HG02642 (cell line): Measurements from ENCODE around the gene PPM1M.
A peak's percentile ranks its signal among the peaks of the same experiment; 100 is the strongest.

Experiments
- ATAC-seq: cut with Tn5 transposase; IDR thresholded peaks from one replicate; pipeline ENCODE4 v1.9.1; 2021; ENCODE audit warnings: mild to moderate bottlenecking; ENCODE audit not compliant: unreplicated experiment, poor library complexity

The PPM1M gene

DNA sequence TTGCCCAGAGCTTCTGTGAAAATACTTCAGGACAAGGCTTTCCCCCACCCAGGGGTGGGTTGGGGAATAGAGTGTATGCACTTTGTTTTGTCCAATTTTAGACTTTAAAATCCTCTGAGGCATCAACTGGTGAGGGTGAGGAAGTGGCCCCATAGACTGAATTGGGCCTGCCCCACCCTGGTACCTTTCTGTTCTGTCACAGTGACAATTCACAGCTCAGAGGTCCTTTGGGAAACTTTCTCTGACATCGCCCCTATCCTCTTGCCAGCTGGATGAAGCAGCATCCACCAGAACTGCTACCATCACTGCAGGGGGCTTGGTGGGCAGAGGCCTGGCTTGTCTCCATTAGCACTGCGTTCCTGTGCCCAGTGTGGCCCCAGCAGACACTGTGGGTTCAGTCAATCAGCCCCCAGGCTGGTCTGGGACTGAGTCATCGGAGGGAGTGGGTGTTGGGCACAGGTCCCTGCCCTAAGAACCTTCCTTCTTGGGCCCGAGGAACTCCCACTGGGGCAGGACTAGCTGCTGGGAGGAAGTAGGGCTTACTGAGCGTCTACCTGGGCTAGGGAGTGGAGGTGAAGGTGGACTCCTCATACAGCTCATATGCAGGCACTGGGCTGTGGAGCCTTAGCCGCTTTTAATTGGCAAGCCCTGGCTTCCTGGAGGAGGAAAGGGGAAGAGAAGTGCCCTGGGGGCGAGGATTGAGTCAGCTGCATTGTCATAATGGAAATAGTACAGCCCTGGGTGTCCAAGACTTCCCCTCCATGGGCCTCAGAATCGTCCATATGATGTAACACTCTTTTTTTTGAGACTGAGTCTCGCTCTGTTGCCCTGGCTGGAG is 1.5 kb upstream of the PPM1M start:
- ATAC-seq = peak; percentile 34

- ATAC-seq = no peak
Measured at GRCh38 chr3:52246264-52246620, 683 bp downstream of the PPM1M start.

DNA sequence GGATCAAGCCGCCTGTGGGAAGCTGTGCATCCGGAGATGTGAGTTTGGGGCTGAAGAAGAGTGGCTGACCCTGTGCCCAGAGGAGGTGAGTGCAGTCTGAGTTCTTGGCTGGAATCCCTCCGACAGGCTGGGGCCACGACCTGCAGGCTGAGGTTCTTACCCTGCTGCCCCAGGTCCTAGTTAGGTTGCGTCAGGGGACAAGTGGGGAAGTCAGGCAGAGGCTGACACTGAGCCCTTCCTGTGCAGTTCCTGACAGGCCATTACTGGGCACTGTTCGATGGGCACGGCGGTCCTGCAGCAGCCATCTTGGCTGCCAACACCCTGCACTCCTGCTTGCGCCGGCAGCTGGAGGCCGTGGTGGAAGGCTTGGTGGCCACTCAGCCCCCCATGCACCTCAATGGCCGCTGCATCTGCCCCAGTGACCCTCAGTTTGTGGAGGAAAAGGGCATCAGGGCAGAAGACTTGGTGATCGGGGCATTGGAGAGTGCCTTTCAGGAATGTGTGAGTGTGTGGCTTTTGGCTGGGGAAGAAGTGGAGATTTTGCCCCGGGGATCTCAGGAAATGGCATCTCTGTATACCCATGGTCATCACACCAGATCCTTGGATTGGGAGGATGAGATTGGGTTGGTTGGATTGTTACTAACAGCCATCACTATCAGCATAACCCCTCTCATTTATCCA is 1.3 kb downstream of the PPM1M start:
- ATAC-seq = no peak

- no peak for ATAC-seq
Measured at GRCh38 chr3:52247409-52248164, 2.0 kb downstream of the PPM1M start.

- no peak for ATAC-seq
Measured at GRCh38 chr3:52248165-52248541, 2.6 kb downstream of the PPM1M start.

- ATAC-seq = no peak
Measured at GRCh38 chr3:52248816-52249547, 3.4 kb downstream of the PPM1M start.

- no peak for ATAC-seq
Measured at GRCh38 chr3:52249683-52250082, 4.1 kb downstream of the PPM1M start.

GRCh38 chr3:52250122-52250521 is 4.6 kb downstream of the PPM1M start:
- no peak for ATAC-seq

GRCh38 chr3:52253314-52254304 is 8.1 kb downstream of the PPM1M start:
- ATAC-seq = peak; percentile 89

GRCh38 chr3:52254608-52255007 is 9.0 kb downstream of the PPM1M start:
- ATAC-seq = no peak

DNA sequence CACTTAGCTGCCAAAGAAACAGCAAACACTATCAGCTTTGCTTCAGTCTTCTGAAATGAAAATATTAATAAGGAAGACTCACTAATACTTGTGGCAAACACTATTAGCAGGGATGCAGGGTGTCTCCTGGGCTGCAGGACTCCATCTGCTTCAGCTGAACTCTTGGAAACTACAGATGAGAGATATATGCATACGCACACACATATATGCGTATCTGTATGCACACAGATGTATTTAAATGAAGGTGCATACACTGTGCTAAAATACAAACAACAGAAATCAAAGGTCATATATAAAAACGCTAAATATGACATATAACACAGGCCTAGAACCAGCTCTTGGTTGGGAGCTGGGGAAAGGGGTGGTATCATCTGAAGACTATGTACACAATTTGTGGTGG is 10.6 kb downstream of the PPM1M start:
- ATAC-seq = no peak

DNA sequence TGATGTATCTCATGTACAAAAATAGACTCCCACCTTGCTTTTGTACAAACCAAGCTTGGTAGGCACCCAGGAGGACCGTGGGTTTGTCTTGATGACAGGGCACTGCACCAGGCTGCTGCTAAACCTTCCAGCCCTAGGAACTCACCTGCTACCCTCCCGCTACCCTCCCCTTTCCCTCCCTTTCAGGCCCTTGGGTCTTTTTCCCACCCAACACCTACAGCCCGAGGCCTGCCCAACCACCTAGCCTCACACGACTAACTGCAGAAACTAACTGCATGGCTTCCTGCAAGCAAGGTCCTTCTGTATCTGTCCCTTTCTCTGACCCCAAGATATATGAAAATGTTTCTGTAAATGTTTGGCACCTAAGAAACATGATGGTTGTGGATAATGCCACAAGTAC is 11.1 kb downstream of the PPM1M start:
- ATAC-seq = no peak

DNA sequence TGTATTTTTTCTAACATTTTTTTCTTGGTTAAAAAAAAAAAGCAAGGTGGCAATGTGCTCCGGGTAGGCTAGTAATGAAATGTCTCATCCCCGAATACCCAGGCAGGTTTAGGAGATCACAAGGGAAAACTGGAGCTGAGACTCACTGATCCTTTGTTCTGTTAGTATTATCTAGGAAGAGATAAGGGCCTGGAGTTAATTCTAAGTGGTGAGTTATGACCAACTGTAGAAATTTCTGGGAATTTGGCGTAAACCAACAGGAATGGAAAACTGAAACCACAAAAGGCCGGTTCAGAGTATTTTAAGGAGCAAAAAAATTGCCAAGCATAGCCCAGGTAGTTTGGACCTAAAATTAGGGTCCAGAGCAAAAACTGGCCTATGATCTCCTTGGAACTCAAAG is 12.4 kb downstream of the PPM1M start:
- ATAC-seq = no peak

GRCh38 chr3:52259035-52259434 is 13.5 kb downstream of the PPM1M start:
- ATAC-seq = no peak

DNA sequence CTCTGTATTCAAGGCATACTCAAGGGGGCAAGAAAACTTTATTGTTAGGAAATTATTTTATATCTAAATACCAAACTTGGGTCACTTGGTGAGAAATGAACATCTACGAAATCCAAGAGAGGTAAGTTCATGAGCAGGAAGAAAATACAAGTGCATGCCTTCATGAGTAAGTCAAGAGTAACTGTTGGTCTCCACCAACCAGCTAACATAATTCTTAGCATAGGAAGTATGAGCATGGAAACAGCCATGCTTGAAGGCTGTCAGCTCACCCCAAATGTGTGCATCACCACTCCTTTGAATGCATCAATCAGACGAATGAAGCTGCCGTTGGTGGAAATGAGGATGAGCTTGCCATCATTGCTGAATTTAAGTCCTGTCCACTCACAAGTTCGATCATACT is 13.9 kb downstream of the PPM1M start:
- ATAC-seq = no peak

DNA sequence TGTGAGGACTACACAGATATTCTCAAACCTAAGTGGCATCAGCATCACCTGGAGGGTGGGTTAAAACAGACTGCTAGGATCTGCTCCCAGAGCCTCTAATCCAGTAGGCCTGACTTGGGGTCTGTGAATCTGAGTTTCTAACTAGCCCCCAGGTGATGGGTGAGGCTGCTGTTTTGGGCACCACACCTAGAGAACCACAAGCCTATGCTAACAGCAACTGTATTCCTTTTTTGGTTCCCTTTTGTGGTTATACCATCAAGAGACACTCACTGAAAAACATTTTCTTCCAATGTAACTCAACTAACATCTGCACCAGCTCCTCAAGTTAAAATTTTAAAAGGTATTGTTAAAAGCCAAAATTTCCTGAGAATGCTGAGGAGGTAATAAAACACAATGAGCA is 16.9 kb downstream of the PPM1M start:
- ATAC-seq = no peak

DNA sequence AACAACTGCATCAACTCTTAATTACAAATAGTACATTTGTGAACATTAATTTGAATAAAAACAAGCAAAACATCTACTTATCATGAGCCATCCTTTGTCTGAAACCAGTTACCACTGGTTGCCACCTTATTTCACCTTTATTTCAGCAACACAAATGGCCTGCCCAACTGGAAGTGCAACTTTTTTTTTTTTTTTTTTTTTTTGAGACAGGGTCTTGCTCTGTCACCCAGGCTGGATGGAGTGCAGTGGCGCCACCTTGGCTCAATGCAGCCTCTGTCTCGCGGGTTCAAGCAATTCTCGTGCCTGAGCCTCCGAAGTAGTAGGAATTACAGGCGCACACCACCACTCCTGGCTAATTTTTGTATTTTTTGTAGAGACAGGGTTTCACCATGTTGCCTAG is 19.8 kb downstream of the PPM1M start:
- no peak for ATAC-seq

DNA sequence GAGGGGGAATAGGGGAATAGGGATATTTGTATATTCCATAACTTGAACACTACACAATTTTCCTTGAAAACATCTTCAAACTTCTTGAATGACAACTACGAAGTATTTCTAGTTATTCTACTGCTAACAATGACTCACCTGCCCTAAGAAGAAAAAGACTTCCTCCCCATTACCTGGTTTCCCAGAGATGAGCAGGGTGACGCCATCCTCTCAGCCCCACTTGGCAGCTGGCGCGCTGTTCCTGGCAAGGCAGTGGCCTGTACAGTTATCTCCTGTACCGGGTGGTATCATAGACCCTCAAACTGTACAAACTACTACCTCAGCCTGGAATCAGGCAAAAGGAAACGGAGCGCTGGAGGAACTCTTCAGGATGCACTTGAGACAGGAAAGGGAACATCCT is 22.5 kb downstream of the PPM1M start:
- no peak for ATAC-seq

GRCh38 chr3:52269776-52270175 is 24.2 kb downstream of the PPM1M start:
- no peak for ATAC-seq
